Ishikawa (cell line): ENCODE results near the gene PLXNA2.

Experiments
- CEBPB ChIP-seq: IDR thresholded peaks from 2 replicates; pipeline ENCODE4 v1.6.1; 2012
- CREB1 ChIP-seq: IDR thresholded peaks from 2 replicates; pipeline ENCODE4 v1.6.1; 2012; ENCODE audit warnings: low read depth
- EGR1 ChIP-seq: IDR thresholded peaks from 2 replicates; pipeline ENCODE4 v1.6.1; 2012
- EP300 ChIP-seq: IDR thresholded peaks from 2 replicates; pipeline ENCODE4 v1.6.1; 2012; ENCODE audit warnings: borderline replicate concordance
- FOXM1 ChIP-seq: IDR thresholded peaks from 2 replicates; pipeline ENCODE4 v1.6.1; 2012; ENCODE audit warnings: low read depth, borderline replicate concordance
- NFIC ChIP-seq: IDR thresholded peaks from 2 replicates; pipeline ENCODE4 v1.6.1; 2012
- RAD21 ChIP-seq: IDR thresholded peaks from 2 replicates; pipeline ENCODE4 v1.6.1; 2012; ENCODE audit warnings: low read depth
- TAF1 ChIP-seq: IDR thresholded peaks from 2 replicates; pipeline ENCODE4 v1.6.1; 2012; ENCODE audit warnings: low read depth, mild to moderate bottlenecking
- TCF12 ChIP-seq: IDR thresholded peaks from 2 replicates; pipeline ENCODE4 v1.6.1; 2012; ENCODE audit warnings: low read depth
- TEAD4 ChIP-seq: IDR thresholded peaks from 2 replicates; pipeline ENCODE4 v1.6.1; 2012
- YY1 ChIP-seq: IDR thresholded peaks from 2 replicates; pipeline ENCODE4 v1.6.1; 2012; ENCODE audit warnings: low read depth
- TF ChIP-seq, protein P1 (sequence below): IDR thresholded peaks from 2 replicates; pipeline ENCODE4 v1.6.1; 2012; ENCODE audit warnings: low read depth, mild to moderate bottlenecking
- TF ChIP-seq, protein P2 (sequence below): IDR thresholded peaks from 2 replicates; pipeline ENCODE4 v1.6.1; 2012

DNA sequence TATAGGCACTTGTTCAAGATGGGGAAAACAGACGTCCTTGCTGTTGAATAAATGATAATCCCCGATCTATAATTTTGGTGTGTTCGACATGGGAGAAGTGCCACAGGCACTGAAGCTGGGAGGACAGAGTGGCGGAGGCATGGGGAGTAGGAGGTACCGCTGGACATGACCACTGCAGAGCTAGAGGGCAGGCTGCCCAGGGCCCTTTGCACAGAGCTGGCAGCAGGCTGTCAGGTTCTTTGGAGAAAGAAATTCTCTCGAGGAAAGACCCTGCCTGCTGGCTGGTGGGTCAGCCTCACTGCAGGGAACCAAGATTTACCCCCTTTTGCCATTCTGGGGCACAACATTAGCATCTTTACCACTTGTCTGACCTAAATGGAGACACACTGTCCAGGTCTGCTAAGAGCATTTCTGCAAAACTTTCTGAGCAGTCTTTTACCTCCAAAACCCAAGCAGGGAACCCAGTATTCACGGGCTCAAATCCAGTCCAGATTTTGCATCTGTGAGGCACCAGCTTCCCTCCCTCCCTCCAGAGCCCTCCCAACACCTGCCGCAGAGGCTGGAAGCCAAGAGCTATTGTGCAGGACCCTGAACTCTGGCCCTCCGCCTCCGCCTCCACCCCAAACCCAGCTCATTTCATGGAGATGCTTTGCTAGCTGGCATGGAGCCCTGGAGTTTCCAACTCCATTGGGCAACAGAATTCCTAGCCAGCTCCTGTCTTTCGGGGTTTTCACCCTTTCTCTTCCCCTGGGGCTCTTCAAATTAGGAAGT is 142.3 kb downstream of the PLXNA2 start:
- TF ChIP-seq RAD21 (no peak), EGR1 (no peak), FOXM1 (no peak), TAF1 (no peak), YY1 (no peak), TCF12 (no peak), CREB1 (no peak), CEBPB (no peak), EP300 (no peak), TEAD4 (no peak), NFIC (no peak)
- TF ChIP-seq, protein P1, sequence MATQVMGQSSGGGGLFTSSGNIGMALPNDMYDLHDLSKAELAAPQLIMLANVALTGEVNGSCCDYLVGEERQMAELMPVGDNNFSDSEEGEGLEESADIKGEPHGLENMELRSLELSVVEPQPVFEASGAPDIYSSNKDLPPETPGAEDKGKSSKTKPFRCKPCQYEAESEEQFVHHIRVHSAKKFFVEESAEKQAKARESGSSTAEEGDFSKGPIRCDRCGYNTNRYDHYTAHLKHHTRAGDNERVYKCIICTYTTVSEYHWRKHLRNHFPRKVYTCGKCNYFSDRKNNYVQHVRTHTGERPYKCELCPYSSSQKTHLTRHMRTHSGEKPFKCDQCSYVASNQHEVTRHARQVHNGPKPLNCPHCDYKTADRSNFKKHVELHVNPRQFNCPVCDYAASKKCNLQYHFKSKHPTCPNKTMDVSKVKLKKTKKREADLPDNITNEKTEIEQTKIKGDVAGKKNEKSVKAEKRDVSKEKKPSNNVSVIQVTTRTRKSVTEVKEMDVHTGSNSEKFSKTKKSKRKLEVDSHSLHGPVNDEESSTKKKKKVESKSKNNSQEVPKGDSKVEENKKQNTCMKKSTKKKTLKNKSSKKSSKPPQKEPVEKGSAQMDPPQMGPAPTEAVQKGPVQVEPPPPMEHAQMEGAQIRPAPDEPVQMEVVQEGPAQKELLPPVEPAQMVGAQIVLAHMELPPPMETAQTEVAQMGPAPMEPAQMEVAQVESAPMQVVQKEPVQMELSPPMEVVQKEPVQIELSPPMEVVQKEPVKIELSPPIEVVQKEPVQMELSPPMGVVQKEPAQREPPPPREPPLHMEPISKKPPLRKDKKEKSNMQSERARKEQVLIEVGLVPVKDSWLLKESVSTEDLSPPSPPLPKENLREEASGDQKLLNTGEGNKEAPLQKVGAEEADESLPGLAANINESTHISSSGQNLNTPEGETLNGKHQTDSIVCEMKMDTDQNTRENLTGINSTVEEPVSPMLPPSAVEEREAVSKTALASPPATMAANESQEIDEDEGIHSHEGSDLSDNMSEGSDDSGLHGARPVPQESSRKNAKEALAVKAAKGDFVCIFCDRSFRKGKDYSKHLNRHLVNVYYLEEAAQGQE: no peak
- TF ChIP-seq, protein P2, sequence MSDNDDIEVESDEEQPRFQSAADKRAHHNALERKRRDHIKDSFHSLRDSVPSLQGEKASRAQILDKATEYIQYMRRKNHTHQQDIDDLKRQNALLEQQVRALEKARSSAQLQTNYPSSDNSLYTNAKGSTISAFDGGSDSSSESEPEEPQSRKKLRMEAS: no peak
